Neural progenitor cell (in vitro differentiated cells): ENCODE data around the gene ARHGAP26. TPM values are rescaled to one million over a fixed set of nuclear protein-coding genes. Genes with fewer than 3 reads are reported as not detected.

Experiments used
- DNase-seq: peaks from one replicate; pipeline ENCODE4 v3.0.0-alpha.2; 2016; ENCODE audit warnings: low spot score
- H2AFZ ChIP-seq: fragments of 200-600 bp; sonication (generic); replicated peaks from 2 replicates; pipeline ENCODE4 v1.6.1; 2016; ENCODE audit warnings: antibody characterized with exemption
- H3F3A ChIP-seq: fragments of 200-600 bp; sonication (generic); 2 replicates; pipeline ENCODE4 v1.6.1; 2016; ENCODE audit warnings: antibody characterized with exemption, low read depth
- H3K27ac ChIP-seq: fragments of 200-600 bp; sonication (generic); 2 replicates; pipeline ENCODE4 v1.5.1; 2016; ENCODE audit warnings: mild to moderate bottlenecking
- H3K27me3 ChIP-seq: fragments of 200-600 bp; sonication (generic); 2 replicates; pipeline ENCODE4 v1.6.1; 2016; ENCODE audit warnings: mild to moderate bottlenecking, moderate library complexity
- H3K36me3 ChIP-seq: fragments of 200-600 bp; sonication (generic); 2 replicates; pipeline ENCODE4 v1.5.1; 2016
- H3K4me1 ChIP-seq: fragments of 200-600 bp; sonication (generic); 2 replicates; pipeline ENCODE4 v1.6.1; 2016; ENCODE audit warnings: mixed run types
- H3K4me2 ChIP-seq: fragments of 200-600 bp; sonication (generic); 2 replicates; pipeline ENCODE4 v1.6.1; 2016
- H3K4me3 ChIP-seq: fragments of 200-600 bp; sonication (generic); 2 replicates; pipeline ENCODE4 v1.5.1; 2016
- H3K79me2 ChIP-seq: fragments of 200-600 bp; sonication (generic); 2 replicates; pipeline ENCODE4 v1.6.1; 2016; ENCODE audit warnings: low read depth
- H3K9ac ChIP-seq: fragments of 200-600 bp; sonication (generic); 2 replicates; pipeline ENCODE4 v1.6.1; 2016
- H3K9me3 ChIP-seq: fragments of 200-600 bp; sonication (generic); 2 replicates; pipeline ENCODE4 v1.5.1; 2016; ENCODE audit warnings: low read depth
- H4K20me1 ChIP-seq: fragments of 200-600 bp; sonication (generic); 2 replicates; pipeline ENCODE4 v1.6.1; 2016; ENCODE audit warnings: low read depth
- H3K27ac Mint-ChIP-seq: 3 replicates; pipeline ENCODE4 v1.8.0; 2021; ENCODE audit warnings: mixed read lengths
- H3K27me3 Mint-ChIP-seq: 2 replicates; pipeline ENCODE4 v1.8.0; 2022; ENCODE audit warnings: low read depth, mild to moderate bottlenecking, inconsistent platforms, moderate library complexity, mixed read lengths; ENCODE audit not compliant: insufficient read depth
- H3K36me3 Mint-ChIP-seq: 3 replicates; pipeline ENCODE4 v1.8.0; 2021; ENCODE audit warnings: mixed read lengths
- H3K4me1 Mint-ChIP-seq: 3 replicates; pipeline ENCODE4 v1.8.0; 2021; ENCODE audit warnings: mixed read lengths
- H3K4me3 Mint-ChIP-seq: 3 replicates; pipeline ENCODE4 v1.8.0; 2021; ENCODE audit warnings: mild to moderate bottlenecking, moderate library complexity, mixed read lengths
- H3K9me3 Mint-ChIP-seq: 3 replicates; pipeline ENCODE4 v1.8.0; 2020; ENCODE audit warnings: mixed read lengths
- EZH2 ChIP-seq: fragments of 200-600 bp; sonication (generic); IDR thresholded peaks from 2 replicates; pipeline ENCODE4 v1.6.1; 2017; ENCODE audit warnings: antibody characterized with exemption, mild to moderate bottlenecking, moderate library complexity
- EZH2phosphoT487 ChIP-seq: fragments of 200-600 bp; sonication (generic); IDR thresholded peaks from 2 replicates; pipeline ENCODE4 v1.6.1; 2017; ENCODE audit warnings: antibody characterized with exemption
- total RNA-seq: library from RNA; depleted of rRNA; stranded (reverse); fragments of >200 nt; gene quantifications from 2 replicates; pipeline ENCODE4 v1.2.3, GENCODE V29; 2015; ENCODE audit warnings: low replicate concordance
- TF ChIP-seq, protein P1 (sequence below): fragments of 200-600 bp; sonication (generic); IDR thresholded peaks from 2 replicates; pipeline ENCODE4 v1.5.1; 2017; ENCODE audit warnings: antibody characterized with exemption, mild to moderate bottlenecking

The ARHGAP26 gene
- total RNA-seq, 1 donor from 2014 or later: 7.0 TPM

GRCh38 chr5:142780871-142781270 lies 10.7 kb downstream of the ARHGAP26 start:
- H4K20me1 ChIP-seq: no peaks in the 10 kb centered on the region
- Mint-ChIP-seq H3K27me3 (peaks cover 2% of the 10 kb centered on the region), H3K27ac (peak overlapping the region; percentile 17), H3K4me3 (no peak overlapping the region), H3K36me3 (no peaks in the 10 kb centered on the region), H3K9me3 (no peaks in the 10 kb centered on the region), H3K4me1 (peaks cover 40% of the 10 kb centered on the region)
- H3K4me3 ChIP-seq: no peak overlapping the region
- H3K36me3 ChIP-seq: no peaks in the 10 kb centered on the region
- peaks cover 33% of the 10 kb centered on the region for H3K4me1 ChIP-seq
- H3K9me3 ChIP-seq: no peaks in the 10 kb centered on the region
- TF ChIP-seq EZH2phosphoT487 (no peak), EZH2 (no peak)
- TF ChIP-seq, protein P1, sequence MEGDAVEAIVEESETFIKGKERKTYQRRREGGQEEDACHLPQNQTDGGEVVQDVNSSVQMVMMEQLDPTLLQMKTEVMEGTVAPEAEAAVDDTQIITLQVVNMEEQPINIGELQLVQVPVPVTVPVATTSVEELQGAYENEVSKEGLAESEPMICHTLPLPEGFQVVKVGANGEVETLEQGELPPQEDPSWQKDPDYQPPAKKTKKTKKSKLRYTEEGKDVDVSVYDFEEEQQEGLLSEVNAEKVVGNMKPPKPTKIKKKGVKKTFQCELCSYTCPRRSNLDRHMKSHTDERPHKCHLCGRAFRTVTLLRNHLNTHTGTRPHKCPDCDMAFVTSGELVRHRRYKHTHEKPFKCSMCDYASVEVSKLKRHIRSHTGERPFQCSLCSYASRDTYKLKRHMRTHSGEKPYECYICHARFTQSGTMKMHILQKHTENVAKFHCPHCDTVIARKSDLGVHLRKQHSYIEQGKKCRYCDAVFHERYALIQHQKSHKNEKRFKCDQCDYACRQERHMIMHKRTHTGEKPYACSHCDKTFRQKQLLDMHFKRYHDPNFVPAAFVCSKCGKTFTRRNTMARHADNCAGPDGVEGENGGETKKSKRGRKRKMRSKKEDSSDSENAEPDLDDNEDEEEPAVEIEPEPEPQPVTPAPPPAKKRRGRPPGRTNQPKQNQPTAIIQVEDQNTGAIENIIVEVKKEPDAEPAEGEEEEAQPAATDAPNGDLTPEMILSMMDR: peak; percentile 8
- H3K4me2 ChIP-seq: peak overlapping the region; percentile 51
- peak; percentile 26 for DNase-seq
- no peaks in the 10 kb centered on the region for H3K27me3 ChIP-seq
- H3K9ac ChIP-seq: no peak overlapping the region
- H3K79me2 ChIP-seq: no peaks in the 10 kb centered on the region
- peak overlapping the region; percentile 89 for H2AFZ ChIP-seq
- no peak overlapping the region for H3K27ac ChIP-seq
- no peaks in the 10 kb centered on the region for H3F3A ChIP-seq

DNA sequence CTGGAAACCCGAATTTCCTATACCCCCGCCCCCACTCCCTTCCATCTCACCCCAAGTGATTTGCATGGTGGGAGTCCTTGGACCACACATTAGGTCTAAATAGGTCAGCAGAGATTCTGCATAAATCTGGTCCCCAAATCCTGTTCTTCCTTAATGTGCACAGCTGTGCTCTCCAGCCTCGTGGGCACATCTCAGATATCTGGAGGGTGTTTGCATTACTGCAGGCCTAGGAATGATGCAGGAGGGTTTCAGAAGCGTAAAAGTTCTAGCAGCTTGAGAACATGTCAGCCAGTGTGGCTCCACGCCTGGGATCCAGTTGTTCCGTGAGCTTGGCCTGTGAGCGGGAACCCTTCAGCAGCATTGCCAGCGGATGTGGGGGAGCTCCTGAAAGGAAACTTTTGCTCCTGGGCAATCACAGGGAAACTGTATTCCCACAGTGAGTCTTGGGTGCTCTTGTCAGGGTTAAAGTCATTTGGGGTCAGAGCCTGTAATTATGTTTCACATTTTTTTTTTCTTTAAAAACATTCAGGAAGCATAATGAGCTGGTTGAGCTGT lies 12.9 kb downstream of the ARHGAP26 start:
- H3K4me1 ChIP-seq: peaks cover 33% of the 10 kb centered on the region
- no peak overlapping the region for H2AFZ ChIP-seq
- no peaks in the 10 kb centered on the region for H4K20me1 ChIP-seq
- no peak for DNase-seq
- no peaks in the 10 kb centered on the region for H3K36me3 ChIP-seq
- Mint-ChIP-seq H3K9me3 (no peaks in the 10 kb centered on the region), H3K36me3 (no peaks in the 10 kb centered on the region), H3K4me1 (peaks cover 40% of the 10 kb centered on the region), H3K27ac (no peak overlapping the region), H3K4me3 (peak overlapping the region; percentile 5), H3K27me3 (peaks cover 2% of the 10 kb centered on the region)
- H3K4me3 ChIP-seq: no peak overlapping the region
- TF ChIP-seq, protein P1: no peak
- no peak for TF ChIP-seq EZH2phosphoT487
- TF ChIP-seq EZH2: no peak
- H3K27ac ChIP-seq: no peak overlapping the region
- H3K4me2 ChIP-seq: no peak overlapping the region
- no peaks in the 10 kb centered on the region for H3K9me3 ChIP-seq
- H3K9ac ChIP-seq: no peak overlapping the region
- no peaks in the 10 kb centered on the region for H3K79me2 ChIP-seq
- no peaks in the 10 kb centered on the region for H3K27me3 ChIP-seq
- no peaks in the 10 kb centered on the region for H3F3A ChIP-seq

DNA sequence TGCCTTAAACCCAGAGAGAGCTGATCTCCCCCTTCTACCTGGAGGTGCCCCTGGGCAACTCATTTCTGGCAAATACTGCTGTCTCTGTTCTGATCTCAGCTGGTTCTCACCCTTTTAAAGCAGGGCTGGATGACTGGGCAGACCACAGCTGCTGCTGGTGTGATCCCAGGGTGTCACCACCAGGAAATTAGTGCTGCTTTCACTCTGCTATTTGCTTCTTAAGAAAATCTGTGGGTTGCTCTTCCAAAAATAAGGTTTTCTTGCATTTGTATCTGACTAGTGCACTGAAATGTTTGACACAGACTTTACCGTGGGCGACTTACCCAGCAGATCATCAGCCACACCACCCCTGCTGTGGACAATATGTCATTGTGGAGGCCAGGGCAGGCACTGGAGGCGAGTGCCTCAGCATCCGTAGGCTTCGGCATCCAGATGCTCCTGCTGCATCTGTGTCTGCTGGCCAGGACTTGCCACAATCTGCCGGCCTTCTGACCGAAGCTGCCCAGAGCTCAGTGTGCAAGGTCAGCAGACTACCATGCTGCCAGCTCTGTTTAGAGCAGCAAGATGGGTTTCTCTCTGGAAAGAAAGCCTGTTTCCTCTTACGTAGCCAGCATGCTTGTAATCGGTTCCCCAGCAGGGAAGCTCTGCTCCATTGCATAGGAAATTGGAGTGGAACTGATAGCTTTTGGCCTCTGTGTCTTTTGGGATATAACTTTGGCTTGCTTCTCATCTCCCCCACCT lies 13.6 kb downstream of the ARHGAP26 start:
- no peak overlapping the region for H3K27ac ChIP-seq
- no peak overlapping the region for H3K9ac ChIP-seq
- DNase-seq: peak; percentile 43
- H3K9me3 Mint-ChIP-seq: no peaks in the 10 kb centered on the region
- H3K36me3 Mint-ChIP-seq: no peaks in the 10 kb centered on the region
- no peaks in the 10 kb centered on the region for H4K20me1 ChIP-seq
- TF ChIP-seq EZH2: no peak
- TF ChIP-seq, protein P1: no peak
- TF ChIP-seq EZH2phosphoT487: no peak
- peak overlapping the region; percentile 65 for H2AFZ ChIP-seq
- no peaks in the 10 kb centered on the region for H3K79me2 ChIP-seq
- peaks cover 2% of the 10 kb centered on the region for H3K27me3 Mint-ChIP-seq
- no peaks in the 10 kb centered on the region for H3K27me3 ChIP-seq
- H3K27ac Mint-ChIP-seq: peak overlapping the region; percentile 20
- peaks cover 32% of the 10 kb centered on the region for H3K4me1 ChIP-seq
- H3K4me1 Mint-ChIP-seq: peaks cover 40% of the 10 kb centered on the region
- no peak overlapping the region for H3K4me3 ChIP-seq
- H3K4me3 Mint-ChIP-seq: no peak overlapping the region
- H3K4me2 ChIP-seq: peak overlapping the region; percentile 54
- no peaks in the 10 kb centered on the region for H3K36me3 ChIP-seq
- H3F3A ChIP-seq: no peaks in the 10 kb centered on the region
- no peaks in the 10 kb centered on the region for H3K9me3 ChIP-seq
